ENCODE data around the gene TMEM181.

DNA sequence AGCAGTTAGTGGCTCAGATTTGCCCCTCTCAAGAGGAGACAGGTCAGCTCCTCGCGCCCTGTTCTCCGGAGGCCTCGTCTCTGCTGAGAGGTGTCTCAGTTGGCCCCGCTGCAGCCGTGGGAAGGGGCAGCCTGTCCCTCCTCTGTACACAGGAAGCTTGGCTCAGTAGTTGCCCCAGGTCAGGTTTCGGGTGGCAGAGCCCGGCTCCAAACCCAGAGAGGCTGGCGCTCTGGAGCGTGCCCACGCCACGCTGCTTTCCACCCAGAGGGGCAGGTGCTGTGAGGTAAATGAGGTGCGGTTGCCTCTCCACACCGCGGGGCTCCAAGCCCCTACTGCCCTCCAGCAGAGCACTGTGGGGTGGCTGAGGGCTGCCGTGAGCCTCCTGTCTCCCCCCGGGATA, 68.7 kb downstream of the TMEM181 start:
- TF ChIP-seq, protein P1, sequence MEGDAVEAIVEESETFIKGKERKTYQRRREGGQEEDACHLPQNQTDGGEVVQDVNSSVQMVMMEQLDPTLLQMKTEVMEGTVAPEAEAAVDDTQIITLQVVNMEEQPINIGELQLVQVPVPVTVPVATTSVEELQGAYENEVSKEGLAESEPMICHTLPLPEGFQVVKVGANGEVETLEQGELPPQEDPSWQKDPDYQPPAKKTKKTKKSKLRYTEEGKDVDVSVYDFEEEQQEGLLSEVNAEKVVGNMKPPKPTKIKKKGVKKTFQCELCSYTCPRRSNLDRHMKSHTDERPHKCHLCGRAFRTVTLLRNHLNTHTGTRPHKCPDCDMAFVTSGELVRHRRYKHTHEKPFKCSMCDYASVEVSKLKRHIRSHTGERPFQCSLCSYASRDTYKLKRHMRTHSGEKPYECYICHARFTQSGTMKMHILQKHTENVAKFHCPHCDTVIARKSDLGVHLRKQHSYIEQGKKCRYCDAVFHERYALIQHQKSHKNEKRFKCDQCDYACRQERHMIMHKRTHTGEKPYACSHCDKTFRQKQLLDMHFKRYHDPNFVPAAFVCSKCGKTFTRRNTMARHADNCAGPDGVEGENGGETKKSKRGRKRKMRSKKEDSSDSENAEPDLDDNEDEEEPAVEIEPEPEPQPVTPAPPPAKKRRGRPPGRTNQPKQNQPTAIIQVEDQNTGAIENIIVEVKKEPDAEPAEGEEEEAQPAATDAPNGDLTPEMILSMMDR (IDR thresholded peaks at IDR 0.05): no peak
- TF ChIP-seq EZH2 (IDR thresholded peaks at IDR 0.05; ENCODE audit: borderline replicate concordance, insufficient read depth, low read depth, low read length, poor library complexity, severe bottlenecking): no peak
